ENCODE measurements around the gene MXRA8. TPM values are rescaled to one million over a fixed set of nuclear protein-coding genes. Genes with fewer than 3 reads are reported as not detected.

The MXRA8 gene
- total RNA-seq, 1 experiment from 2014 or later: 9.6 TPM

DNA sequence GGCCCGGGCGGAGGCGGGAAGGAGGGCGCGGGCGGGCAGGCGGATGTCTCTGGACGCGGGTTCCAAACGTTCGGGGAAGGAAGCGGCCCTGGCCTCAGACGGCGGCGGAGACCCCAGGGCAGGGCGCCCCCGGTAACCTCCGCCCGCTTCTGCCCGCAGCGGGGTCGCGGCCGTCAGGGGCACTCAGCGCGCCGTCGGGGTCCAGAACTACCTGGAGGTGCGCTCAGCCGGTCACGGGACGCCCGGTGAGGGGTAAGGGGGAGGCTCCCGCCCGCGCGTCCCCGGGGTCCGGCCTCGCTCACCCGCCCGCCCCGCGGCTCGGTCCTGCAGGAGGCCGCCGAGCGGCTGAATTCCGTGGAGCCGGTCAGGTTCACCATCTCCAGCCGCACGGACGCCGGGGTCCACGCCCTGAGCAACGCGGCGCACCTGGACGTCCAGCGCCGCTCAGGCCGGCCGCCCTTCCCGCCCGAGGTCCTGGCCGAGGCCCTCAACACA, 49.6 kb downstream of the MXRA8 start:
- TF ChIP-seq CTCF (conservative IDR thresholded peaks at IDR 0.05): no peak
- H3K27ac Mint-ChIP-seq: peak overlapping the region in 1 of 3 experiments; percentile 77; a peak in 1 of 7 replicates
- H3K4me2 ChIP-seq (ENCODE audit: insufficient read depth, insufficient read length, low read length): peak overlapping the region; percentile 46

More for the DNA sequence above, 49.6 kb downstream of the MXRA8 start:
- Histone ChIP-seq H2BK5ac (ENCODE audit: insufficient read length, low read length) (no peak overlapping the region), H4K20me1 (ENCODE audit: control insufficient read depth, insufficient read depth, insufficient read length) (no peaks in the 10 kb centered on the region), H3K14ac (ENCODE audit: insufficient read depth, low read length) (no peak overlapping the region; the same call in 1 of the 2 replicates), H3K4me1 (ENCODE audit: insufficient read depth, low read length) (peaks cover 5% of the 10 kb centered on the region; the same call in 1 of the 2 replicates), H3K18ac (ENCODE audit: insufficient read length, low read depth, low read length) (no peak overlapping the region), H2BK120ac (ENCODE audit: low read depth, low read length, poor library complexity, severe bottlenecking) (no peak overlapping the region), H2BK20ac (ENCODE audit: low read depth, low read length, poor library complexity, severe bottlenecking) (no peak overlapping the region), H3K27me3 (ENCODE audit: insufficient read depth, low read length) (no peaks in the 10 kb centered on the region), H4K8ac (replicated peaks; ENCODE audit: insufficient read length, low read depth, low read length) (no peak overlapping the region), H4K91ac (ENCODE audit: insufficient read length, low read depth, low read length) (no peak overlapping the region), H3K27ac (ENCODE audit: insufficient read length, low read depth, low read length) (no peak overlapping the region), H3K23me2 (ENCODE audit: insufficient read length, low read depth, low read length, poor library complexity, severe bottlenecking) (peaks cover 15% of the 10 kb centered on the region), H3K23ac (ENCODE audit: insufficient read length, low read depth, low read length) (no peak overlapping the region), H3K9ac (ENCODE audit: extremely low read depth, insufficient read length, low read length) (peak overlapping the region; percentile 33), H2BK15ac (ENCODE audit: low read depth, low read length) (no peak overlapping the region), H2AFZ (ENCODE audit: low read length) (no peak overlapping the region), H3T11ph (ENCODE audit: low read length) (no peak overlapping the region), H3K79me2 (ENCODE audit: insufficient read depth, low read length) (no peaks in the 10 kb centered on the region), H3K56ac (ENCODE audit: insufficient read length, low read depth, low read length) (no peak overlapping the region), H3K9me3 (ENCODE audit: control insufficient read depth, low read depth, low read length) (no peaks in the 10 kb centered on the region), H4K5ac (ENCODE audit: insufficient read length, low read depth, low read length) (no peak overlapping the region), H2AK5ac (ENCODE audit: insufficient read length, low read length) (no peak overlapping the region), H3K4ac (ENCODE audit: low read depth, low read length) (no peak overlapping the region), H2BK12ac (ENCODE audit: insufficient read length, low read depth, low read length) (no peak overlapping the region), H3K79me1 (ENCODE audit: insufficient read depth, low read depth, low read length, poor library complexity, severe bottlenecking) (no peaks in the 10 kb centered on the region)
- DNase-seq: no peak
- Mint-ChIP-seq H3K4me3 (peak overlapping the region; percentile 80 to 82), H3K27me3 (ENCODE audit: low read depth) (peaks cover 3% of the 10 kb centered on the region; the same call in 1 of the 2 replicates), H3K9me3 (no peaks in the 10 kb centered on the region; a peak in 1 of 5 replicates), H3K4me1 (peaks cover 18 to 31% of the 10 kb centered on the region in 2 experiments), H3K36me3 (ENCODE audit: insufficient read depth in 1 of 3, low read depth in 3 of 3) (peaks cover 3 to 25% (median 19%) of the 10 kb centered on the region in 3 experiments)
- WGBS (ENCODE audit: extremely low coverage, insufficient read length, low lambda C conversion rate): no CpG with 5 or more reads among the region's 66 CpGs

Measured in H9 (cell line).